Neural cell (in vitro differentiated cells): ENCODE measurements around the gene CCN5. TPM values are rescaled to one million over a fixed set of nuclear protein-coding genes. Genes with fewer than 3 reads are reported as not detected.

Experiments used
- H2AFZ ChIP-seq: fragments of 200-600, 300-800 bp; sonication (generic), shearing (Covaris generic); 2 replicates; pipeline ENCODE4 v1.6.0; 2014; ENCODE audit warnings: low read depth, mild to moderate bottlenecking, antibody characterized with exemption, low read length, moderate library complexity
- H3F3A ChIP-seq: fragments of 200-600 bp; shearing (Covaris generic); 2 replicates; pipeline ENCODE4 v1.6.1; 2016; ENCODE audit warnings: mild to moderate bottlenecking, moderate library complexity, mixed read lengths, antibody characterized with exemption, low read length; ENCODE audit not compliant: insufficient read depth, poor library complexity, severe bottlenecking
- H3K27ac ChIP-seq: fragments of 200-600, 300-800 bp; sonication (generic), shearing (Covaris generic); 2 replicates; pipeline ENCODE4 v1.5.1; 2014; ENCODE audit warnings: mild to moderate bottlenecking, low read length, moderate library complexity
- H3K27me3 ChIP-seq: fragments of 300-800, 200-600 bp; sonication (generic), shearing (Covaris generic); 2 replicates; pipeline ENCODE4 v1.6.0; 2014; ENCODE audit warnings: mild to moderate bottlenecking, low read depth, low read length, moderate library complexity; ENCODE audit not compliant: insufficient read depth
- H3K36me3 ChIP-seq: fragments of 300-800, 200-600 bp; sonication (generic), shearing (Covaris generic); 2 replicates; pipeline ENCODE4 v1.5.1; 2014; ENCODE audit warnings: mild to moderate bottlenecking, antibody characterized with exemption, low read length, moderate library complexity; ENCODE audit not compliant: insufficient read depth
- H3K4me2 ChIP-seq: fragments of 300-800, 200-600 bp; sonication (generic), shearing (Covaris generic); 2 replicates; pipeline ENCODE4 v1.6.0; 2014; ENCODE audit warnings: mild to moderate bottlenecking, low read length
- H3K4me3 ChIP-seq: fragments of 300-800, 200-600 bp; sonication (generic), shearing (Covaris generic); 2 replicates; pipeline ENCODE4 v1.5.1; 2014; ENCODE audit warnings: mild to moderate bottlenecking, low read length, moderate library complexity
- H3K79me2 ChIP-seq: fragments of 200-600 bp; shearing (Covaris generic); replicated peaks from 2 replicates; pipeline ENCODE4 v1.6.0; 2014; ENCODE audit warnings: mild to moderate bottlenecking, low read length, moderate library complexity; ENCODE audit not compliant: insufficient read depth
- H3K9ac ChIP-seq: fragments of 300-800, 200-600 bp; sonication (generic), shearing (Covaris generic); 2 replicates; pipeline ENCODE4 v1.6.1; 2016; ENCODE audit warnings: mild to moderate bottlenecking, low read length, mixed read lengths
- H3K9me2 ChIP-seq: fragments of 200-600 bp; shearing (Covaris generic); 2 replicates; pipeline ENCODE4 v1.6.1; 2016; ENCODE audit warnings: mild to moderate bottlenecking, low read length, mixed read lengths; ENCODE audit not compliant: insufficient read depth
- H3K9me3 ChIP-seq: fragments of 200-600, 300-800 bp; sonication (generic), shearing (Covaris generic); 2 replicates; pipeline ENCODE4 v1.6.1; 2016; ENCODE audit warnings: mild to moderate bottlenecking, mixed run types, low read length, moderate library complexity, mixed read lengths
- H4K20me1 ChIP-seq: fragments of 200-600 bp; shearing (Covaris generic); 2 replicates; pipeline ENCODE4 v1.6.1; 2016; ENCODE audit warnings: mild to moderate bottlenecking, mixed run types; ENCODE audit not compliant: insufficient read depth
- CTCF ChIP-seq: fragments of 450-650 bp; IDR thresholded peaks from 2 replicates; pipeline ENCODE4 v1.5.1; 2014; ENCODE audit warnings: antibody characterized with exemption, mild to moderate bottlenecking, moderate library complexity; ENCODE audit not compliant: poor library complexity, severe bottlenecking
- EP300 ChIP-seq: fragments of 450-650 bp; conservative IDR thresholded peaks from 2 replicates; pipeline ENCODE4 v1.6.1; 2014; ENCODE audit warnings: antibody characterized with exemption, mild to moderate bottlenecking, moderate library complexity; ENCODE audit not compliant: poor library complexity, severe bottlenecking
- EZH2 ChIP-seq: fragments of 200-600, 300-800 bp; shearing (Covaris generic), sonication (generic); IDR thresholded peaks from 2 replicates; pipeline ENCODE4 v1.6.1; 2014; ENCODE audit warnings: antibody characterized with exemption, low read length, borderline replicate concordance, mild to moderate bottlenecking; ENCODE audit not compliant: insufficient read depth, poor library complexity, severe bottlenecking
- MXI1 ChIP-seq: fragments of 450-650 bp; conservative IDR thresholded peaks from 2 replicates; pipeline ENCODE4 v1.6.1; 2014; ENCODE audit warnings: antibody characterized with exemption, mild to moderate bottlenecking; ENCODE audit not compliant: poor library complexity, severe bottlenecking
- POLR2AphosphoS5 ChIP-seq: IDR thresholded peaks from 2 replicates; pipeline ENCODE4 v1.6.1; 2012
- RAD21 ChIP-seq: fragments of 450-650 bp; conservative IDR thresholded peaks from 2 replicates; pipeline ENCODE4 v1.6.1; 2014; ENCODE audit warnings: antibody characterized with exemption, mild to moderate bottlenecking, moderate library complexity
- SMC3 ChIP-seq: fragments of 450-650 bp; conservative IDR thresholded peaks from 2 replicates; pipeline ENCODE4 v1.6.1; 2014; ENCODE audit warnings: antibody characterized with exemption, mild to moderate bottlenecking, moderate library complexity; ENCODE audit not compliant: poor library complexity
- TAF1 ChIP-seq: IDR thresholded peaks from 2 replicates; pipeline ENCODE4 v1.6.1; 2012; ENCODE audit warnings: low read depth
- polyA plus RNA-seq: library from polyadenylated mRNA; depleted of rRNA; stranded (reverse); fragments of >200 nt; gene quantifications from 2 replicates; pipeline ENCODE4 v1.2.3, GENCODE V29; 2014
- TF ChIP-seq, protein P1 (sequence below): IDR thresholded peaks from 2 replicates; pipeline ENCODE4 v1.6.1; 2012; ENCODE audit warnings: borderline replicate concordance

The CCN5 gene
- polyA plus RNA-seq, 1 donor from 2014 or later: not detected

GRCh38 chr20:44745598-44746366 lies 30.6 kb downstream of the CCN5 start, which contains the start of gene KCNK15:
Gene KCNK15, plus strand, starts transcription at chr20:44745865. Its CDS starts 46 bp downstream, at chr20:44745911.
- no peak within 1 kb of the TSS for H3K4me2 ChIP-seq
- H3F3A ChIP-seq: peaks cover 3% of the 10 kb centered on the region
- no peaks in the 10 kb centered on the region for H3K9me2 ChIP-seq
- peak within 1 kb of the TSS; percentile 65 for H3K4me3 ChIP-seq
- no peaks in the 10 kb centered on the region for H3K9me3 ChIP-seq
- no peaks in the 10 kb centered on the region for H3K79me2 ChIP-seq
- H4K20me1 ChIP-seq: no peaks in the 10 kb centered on the region
- no peaks in the 10 kb centered on the region for H3K36me3 ChIP-seq
- peaks cover 24% of the 10 kb centered on the region for H3K27me3 ChIP-seq
- no peak within 1 kb of the TSS for H3K27ac ChIP-seq
- peak within 1 kb of the TSS; percentile 36 for H3K9ac ChIP-seq
- no peak within 1 kb of the TSS for H2AFZ ChIP-seq
- no peak for TF ChIP-seq POLR2AphosphoS5
- no peak for TF ChIP-seq RAD21
- no peak for TF ChIP-seq EZH2
- peak; percentile 24 for TF ChIP-seq CTCF
- no peak for TF ChIP-seq SMC3

DNA sequence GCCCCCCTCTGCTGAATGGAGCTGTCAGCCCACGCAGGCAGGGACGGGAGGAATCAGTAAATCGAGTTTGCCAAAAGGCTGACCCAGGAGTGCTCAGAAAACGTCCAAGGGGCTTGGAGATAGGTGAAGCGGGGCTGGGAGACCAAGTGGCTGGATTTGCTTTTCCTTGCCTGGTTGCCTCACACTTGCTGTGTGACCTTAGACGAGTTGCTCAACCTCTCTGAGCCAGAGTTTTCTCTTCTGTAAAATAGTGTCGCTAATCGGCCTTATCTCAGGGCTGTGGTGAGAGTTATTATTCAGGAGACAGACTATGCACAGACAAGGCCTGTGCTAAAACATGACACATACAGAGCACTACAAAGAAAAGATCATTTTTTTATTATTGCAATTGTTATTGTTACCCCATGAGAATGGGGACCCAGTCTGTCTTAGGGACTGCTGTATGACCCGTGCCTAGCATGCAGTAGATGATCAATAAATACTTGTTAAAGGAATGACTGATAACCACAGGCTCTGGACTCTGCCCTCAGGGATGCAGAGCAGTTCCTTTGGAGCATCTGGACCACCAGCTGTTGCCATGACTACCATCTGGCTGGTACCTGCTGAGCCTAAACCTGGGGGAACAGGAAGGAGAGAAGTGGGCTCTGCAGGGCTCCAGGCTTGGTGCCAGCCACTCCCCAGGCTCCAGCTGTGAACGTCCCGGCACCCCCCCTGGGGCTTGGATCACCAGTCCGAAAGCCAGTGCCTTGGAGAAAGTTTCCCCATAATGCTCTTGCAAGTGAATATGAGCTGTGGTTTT lies 31.4 kb downstream of the CCN5 start:
- H2AFZ ChIP-seq: no peak overlapping the region
- H3K27me3 ChIP-seq: peaks cover 24% of the 10 kb centered on the region
- H3K9ac ChIP-seq: peak overlapping the region; percentile 36

GRCh38 chr20:44747166-44748004 lies 32.2 kb downstream of the CCN5 start:
- H3K4me3 ChIP-seq: no peak overlapping the region
- peaks cover 3% of the 10 kb centered on the region for H3F3A ChIP-seq
- no peak overlapping the region for H3K9ac ChIP-seq
- H3K36me3 ChIP-seq: no peaks in the 10 kb centered on the region
- TF ChIP-seq CTCF (peak; percentile 85), EP300 (no peak), MXI1 (no peak), TAF1 (no peak), POLR2AphosphoS5 (no peak), EZH2 (no peak), SMC3 (peak; percentile 89), RAD21 (peak; percentile 81)
- TF ChIP-seq, protein P1, sequence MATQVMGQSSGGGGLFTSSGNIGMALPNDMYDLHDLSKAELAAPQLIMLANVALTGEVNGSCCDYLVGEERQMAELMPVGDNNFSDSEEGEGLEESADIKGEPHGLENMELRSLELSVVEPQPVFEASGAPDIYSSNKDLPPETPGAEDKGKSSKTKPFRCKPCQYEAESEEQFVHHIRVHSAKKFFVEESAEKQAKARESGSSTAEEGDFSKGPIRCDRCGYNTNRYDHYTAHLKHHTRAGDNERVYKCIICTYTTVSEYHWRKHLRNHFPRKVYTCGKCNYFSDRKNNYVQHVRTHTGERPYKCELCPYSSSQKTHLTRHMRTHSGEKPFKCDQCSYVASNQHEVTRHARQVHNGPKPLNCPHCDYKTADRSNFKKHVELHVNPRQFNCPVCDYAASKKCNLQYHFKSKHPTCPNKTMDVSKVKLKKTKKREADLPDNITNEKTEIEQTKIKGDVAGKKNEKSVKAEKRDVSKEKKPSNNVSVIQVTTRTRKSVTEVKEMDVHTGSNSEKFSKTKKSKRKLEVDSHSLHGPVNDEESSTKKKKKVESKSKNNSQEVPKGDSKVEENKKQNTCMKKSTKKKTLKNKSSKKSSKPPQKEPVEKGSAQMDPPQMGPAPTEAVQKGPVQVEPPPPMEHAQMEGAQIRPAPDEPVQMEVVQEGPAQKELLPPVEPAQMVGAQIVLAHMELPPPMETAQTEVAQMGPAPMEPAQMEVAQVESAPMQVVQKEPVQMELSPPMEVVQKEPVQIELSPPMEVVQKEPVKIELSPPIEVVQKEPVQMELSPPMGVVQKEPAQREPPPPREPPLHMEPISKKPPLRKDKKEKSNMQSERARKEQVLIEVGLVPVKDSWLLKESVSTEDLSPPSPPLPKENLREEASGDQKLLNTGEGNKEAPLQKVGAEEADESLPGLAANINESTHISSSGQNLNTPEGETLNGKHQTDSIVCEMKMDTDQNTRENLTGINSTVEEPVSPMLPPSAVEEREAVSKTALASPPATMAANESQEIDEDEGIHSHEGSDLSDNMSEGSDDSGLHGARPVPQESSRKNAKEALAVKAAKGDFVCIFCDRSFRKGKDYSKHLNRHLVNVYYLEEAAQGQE: no peak
- no peak overlapping the region for H2AFZ ChIP-seq
- no peaks in the 10 kb centered on the region for H4K20me1 ChIP-seq
- no peak overlapping the region for H3K4me2 ChIP-seq
- no peaks in the 10 kb centered on the region for H3K9me2 ChIP-seq
- H3K27me3 ChIP-seq: peaks cover 24% of the 10 kb centered on the region
- H3K27ac ChIP-seq: no peak overlapping the region
- no peaks in the 10 kb centered on the region for H3K79me2 ChIP-seq
- no peaks in the 10 kb centered on the region for H3K9me3 ChIP-seq

More for the DNA sequence above, 31.4 kb downstream of the CCN5 start:
- no peaks in the 10 kb centered on the region for H3K79me2 ChIP-seq
- no peaks in the 10 kb centered on the region for H3K9me2 ChIP-seq
- H3K4me3 ChIP-seq: peak overlapping the region; percentile 65
- no peak overlapping the region for H3K27ac ChIP-seq
- H4K20me1 ChIP-seq: no peaks in the 10 kb centered on the region
- H3F3A ChIP-seq: peaks cover 3% of the 10 kb centered on the region
- TF ChIP-seq RAD21: no peak
- no peak for TF ChIP-seq SMC3
- TF ChIP-seq TAF1: no peak
- H3K9me3 ChIP-seq: no peaks in the 10 kb centered on the region
- H3K4me2 ChIP-seq: no peak overlapping the region
- H3K36me3 ChIP-seq: no peaks in the 10 kb centered on the region
